ENCODE data around the gene PROZ.
"Not testable (repeated sequence)": the region's sequence is repeated elsewhere in the genome, so short reads cannot be mapped to it uniquely, and the experiment has no call there.

Gene PROZ

DNA sequence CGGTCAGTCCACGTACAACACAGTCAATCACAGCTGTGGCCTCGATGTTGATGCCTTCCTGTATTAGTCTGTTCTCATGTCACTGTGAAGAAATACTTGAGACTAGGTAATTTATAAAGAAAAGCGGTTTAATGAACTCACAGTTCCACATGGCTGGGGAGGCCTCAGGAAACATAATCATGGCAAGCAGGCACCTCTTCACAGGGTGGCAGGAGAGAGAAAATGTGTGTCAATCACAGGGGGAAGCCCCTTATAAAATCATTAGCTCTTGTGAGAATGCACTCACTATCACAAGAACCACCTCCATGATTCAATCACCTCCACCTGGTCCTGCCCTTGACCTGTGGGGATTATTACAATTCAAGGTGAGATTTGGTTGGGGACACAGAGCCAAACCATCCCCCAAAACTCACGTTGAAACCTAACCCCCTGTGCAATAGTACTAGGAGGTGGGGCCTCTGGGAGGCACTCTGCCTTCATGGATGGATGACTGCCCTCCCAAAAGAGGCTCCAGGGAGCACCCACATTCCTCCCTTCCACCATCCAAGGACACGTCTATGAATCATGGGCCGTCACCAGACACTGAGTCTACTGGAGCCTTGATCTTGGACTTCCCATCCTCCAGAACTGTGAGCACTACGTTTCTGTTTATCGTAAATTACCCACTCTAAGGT is 2.3 kb upstream of the PROZ start:
- DNase-seq (ENCODE audit: low spot score): no peak

DNA sequence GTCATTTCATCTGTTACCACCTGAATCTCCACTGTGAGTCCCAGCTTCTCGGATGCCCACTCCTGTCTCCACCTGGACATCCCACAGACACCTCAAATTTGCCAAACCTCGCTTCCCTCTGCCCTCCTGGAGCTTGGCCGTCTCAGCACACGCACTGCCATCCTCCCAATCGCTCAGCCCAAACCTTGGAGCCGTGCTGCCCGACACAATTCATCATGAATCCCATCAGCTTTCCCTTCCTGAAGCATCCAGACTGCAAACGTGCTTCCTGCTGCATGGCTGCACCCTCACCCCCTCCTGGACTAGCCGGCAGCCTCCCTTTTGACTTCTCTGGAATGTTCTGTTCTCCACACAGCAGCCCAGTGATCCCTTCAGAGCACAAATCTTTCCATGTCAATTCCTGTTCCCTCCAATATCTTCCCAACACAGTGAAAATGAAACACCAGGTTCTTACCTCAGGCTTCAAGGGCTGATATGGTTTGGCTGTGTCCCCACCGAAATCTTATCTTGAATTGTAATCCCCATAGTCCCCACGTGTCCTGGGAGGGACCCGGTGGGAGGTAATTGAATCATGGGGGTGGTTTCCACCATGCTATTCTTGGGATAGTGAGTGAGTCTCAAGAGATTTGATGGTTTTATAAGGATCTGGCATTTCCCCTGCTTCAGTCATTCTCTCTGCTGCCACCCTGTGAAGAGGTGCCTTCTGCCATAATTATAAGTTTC is 1.1 kb upstream of the PROZ start:
- DNase-seq (ENCODE audit: low spot score): no peak

DNA sequence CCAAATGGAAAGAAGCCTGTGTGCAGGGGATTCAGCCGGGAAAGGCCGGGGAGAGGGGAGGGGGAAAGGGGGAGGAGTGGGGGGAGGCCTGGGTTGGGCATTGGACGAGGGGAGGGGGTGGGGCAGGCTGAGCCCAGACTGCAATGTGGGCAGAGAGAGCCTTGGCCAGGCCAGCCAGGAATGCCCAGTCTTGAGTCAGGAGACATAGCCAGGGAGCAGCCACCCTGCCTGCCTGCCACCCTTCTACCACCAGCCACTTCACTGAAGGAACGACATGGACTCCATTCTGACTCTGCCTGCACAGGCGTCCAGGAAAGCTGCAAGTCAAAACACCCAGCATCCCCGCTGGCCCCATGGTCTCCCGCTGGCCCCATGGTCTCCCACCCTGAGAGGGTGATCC is 498 bp downstream of the PROZ start:
- no peak for DNase-seq (ENCODE audit: low spot score)

DNA sequence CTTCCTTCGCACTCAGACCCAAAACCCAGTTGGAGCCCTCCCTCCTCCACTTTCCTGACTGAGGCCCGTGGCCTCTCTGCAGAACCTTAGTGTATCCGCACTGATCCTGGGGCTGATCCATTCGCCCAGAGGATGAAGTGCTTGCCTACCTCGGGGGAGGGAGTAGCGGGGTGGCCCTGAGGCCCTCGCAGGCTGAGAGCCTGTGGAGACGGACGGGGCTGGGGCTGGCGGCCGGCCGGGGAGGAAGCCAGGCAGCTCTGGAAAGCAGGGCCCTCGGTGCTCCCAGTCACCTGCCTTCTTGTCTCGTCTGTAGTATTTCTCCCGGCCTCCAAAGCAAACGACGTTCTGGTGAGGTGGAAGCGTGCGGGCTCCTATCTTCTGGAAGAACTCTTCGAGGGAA is 1.3 kb downstream of the PROZ start:
- no peak for DNase-seq (ENCODE audit: low spot score)

DNA sequence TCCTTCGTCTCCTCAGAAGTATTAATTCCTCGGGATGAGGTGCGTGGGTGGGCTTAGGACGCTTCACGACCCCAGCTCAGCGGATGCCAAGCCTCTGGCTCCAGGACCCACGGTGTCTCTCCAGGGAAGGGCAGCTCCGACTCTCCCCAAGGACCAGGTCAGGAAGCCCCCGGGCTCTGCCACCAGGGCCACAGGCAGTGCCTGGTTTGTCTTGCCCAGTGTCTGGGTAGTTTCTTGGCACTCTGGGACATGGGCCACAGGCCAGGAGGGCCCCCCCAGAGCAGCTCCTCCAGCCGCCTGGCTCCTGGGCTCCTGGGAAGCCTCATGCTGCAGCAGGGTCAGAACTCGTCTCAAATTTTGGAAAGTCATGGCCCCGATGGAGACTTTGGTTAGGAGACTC is 2.5 kb downstream of the PROZ start:
- DNase-seq (ENCODE audit: low spot score): no peak

DNA sequence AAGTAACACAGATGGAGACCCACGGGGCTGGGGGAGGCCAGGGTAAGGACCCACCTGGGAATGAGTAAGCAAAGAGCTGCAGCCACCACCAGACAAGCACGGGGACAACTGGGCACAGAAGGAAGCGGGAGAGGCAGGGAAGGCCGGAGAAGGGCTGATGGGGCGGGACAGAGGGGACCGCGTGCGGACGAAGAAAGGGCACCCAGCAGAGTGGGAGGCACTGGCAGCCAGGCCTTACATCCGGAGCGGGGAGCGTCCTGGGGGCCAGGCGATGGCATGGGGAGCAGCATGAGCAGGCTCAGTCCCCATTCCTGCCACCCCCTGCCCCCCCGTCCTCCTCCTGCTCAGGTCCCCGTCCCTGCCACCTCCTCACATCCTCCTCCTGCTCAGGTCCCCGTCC is 3.0 kb downstream of the PROZ start:
- no peak for DNase-seq (ENCODE audit: low spot score)

DNA sequence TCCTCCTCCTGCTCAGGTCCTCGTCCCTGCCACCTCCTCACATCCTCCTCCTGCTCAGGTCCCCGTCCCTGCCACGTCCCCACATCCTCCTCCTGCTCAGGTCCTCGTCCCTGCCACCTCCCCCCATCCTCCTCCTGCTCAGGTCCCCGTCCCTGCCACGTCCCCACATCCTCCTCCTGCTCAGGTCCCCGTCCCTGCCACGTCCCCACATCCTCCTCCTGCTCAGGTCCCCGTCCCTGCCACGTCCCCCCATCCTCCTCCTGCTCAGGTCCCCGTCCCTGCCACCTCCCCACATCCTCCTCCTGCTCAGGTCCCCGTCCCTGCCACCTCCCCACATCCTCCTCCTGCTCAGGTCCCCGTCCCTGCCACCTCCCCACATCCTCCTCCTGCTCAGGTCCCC is 3.5 kb downstream of the PROZ start:
- DNase-seq (ENCODE audit: low spot score): not testable (repeated sequence)

DNA sequence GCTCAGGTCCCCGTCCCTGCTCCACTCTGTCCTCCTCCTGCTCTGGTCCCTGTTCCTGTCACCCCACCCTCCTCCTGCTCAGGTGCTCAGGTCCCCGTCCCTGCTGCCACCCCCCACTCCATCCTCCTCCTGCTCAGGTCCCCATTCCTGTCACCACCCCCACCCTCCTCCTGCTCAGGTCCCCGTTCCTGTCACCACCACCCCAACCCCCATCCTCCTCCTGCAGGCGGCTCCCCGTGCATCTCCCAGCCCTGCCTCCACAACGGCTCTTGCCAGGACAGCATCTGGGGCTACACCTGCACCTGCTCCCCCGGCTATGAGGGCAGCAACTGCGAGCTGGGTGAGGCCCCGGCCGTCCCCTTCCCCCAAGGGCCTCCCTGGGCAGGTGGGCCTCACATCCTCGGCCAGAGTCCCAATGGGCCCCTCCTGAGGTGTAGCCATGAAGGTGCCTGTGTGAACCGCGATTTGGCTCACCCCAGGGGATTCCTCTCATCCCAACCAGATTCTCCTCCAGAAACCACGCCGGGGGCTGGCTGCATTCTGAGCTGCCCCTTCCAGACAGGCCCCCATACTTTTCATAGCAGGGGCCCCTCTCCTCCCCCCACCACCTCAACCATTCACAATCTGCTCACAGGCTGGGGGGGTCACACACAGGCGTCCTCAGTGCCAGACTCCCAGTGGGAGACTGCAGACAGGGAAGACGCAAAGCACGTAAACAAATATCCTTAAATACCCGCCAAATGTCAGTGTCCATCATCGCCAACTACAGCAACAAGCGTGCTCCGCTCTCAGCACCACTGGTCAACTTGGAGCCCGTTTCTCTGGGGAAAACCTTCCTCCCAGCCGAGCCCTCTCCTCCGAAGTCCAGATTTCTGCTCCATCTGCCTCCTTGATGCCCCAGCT is 4.6 kb downstream of the PROZ start:
- DNase-seq (ENCODE audit: low spot score): no peak

DNA sequence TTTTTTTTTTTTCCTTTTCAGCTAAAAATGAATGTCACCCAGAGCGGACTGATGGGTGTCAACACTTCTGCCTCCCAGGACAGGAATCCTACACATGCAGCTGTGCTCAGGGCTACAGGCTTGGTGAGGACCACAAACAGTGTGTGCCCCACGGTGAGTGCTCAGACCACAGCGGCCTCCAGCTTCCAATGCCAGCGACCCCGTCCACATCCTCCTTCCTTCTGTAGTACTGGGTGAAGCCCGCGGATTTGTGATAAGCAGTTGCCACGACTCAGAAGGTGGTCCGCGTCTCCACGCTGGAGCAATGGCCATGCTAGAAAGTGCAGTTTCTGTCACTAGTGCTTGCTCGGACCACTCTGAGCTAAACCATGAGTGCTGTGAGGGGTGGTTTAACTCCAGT is 6.0 kb downstream of the PROZ start:
- DNase-seq (ENCODE audit: low spot score): no peak

DNA sequence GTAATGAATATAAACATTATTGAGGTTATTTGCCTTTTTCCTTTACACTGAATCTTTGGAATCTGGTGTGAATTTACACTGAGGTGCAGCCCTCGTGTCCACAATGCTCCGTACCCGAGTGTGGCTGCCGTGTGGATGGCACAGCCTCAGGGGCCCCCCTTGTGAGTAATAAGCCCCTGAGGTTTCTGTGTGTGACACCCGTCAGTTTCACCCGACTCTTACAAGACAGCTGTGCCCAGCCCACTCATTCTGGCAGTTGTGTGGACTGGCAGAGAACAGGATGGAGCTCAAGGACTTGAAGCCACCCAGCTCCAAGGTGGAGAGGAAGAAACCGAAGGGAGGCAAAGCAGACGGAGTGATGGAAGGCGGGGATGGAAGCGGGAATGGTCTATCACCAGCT is 7.8 kb downstream of the PROZ start:
- DNase-seq (ENCODE audit: low spot score): no peak

DNA sequence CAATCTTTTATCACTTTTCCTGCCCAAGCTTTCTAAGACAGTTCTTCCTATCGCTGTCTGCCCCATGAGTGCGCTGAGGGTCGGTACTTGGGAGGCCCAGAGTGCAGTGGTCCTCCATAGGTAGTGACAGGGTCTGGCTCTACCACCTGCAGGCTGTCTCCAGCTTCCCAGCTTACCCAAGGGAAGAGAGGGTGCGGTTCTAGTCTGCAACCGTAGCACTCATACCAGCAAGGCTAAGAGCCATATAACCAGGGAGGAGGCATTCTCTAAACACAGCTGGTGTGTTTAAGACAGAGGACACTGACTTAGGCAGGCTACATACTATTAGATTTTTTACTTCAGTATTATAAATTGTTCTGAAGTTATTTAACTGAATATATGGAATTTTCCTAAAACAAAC is 8.2 kb downstream of the PROZ start:
- no peak for DNase-seq (ENCODE audit: low spot score)

DNA sequence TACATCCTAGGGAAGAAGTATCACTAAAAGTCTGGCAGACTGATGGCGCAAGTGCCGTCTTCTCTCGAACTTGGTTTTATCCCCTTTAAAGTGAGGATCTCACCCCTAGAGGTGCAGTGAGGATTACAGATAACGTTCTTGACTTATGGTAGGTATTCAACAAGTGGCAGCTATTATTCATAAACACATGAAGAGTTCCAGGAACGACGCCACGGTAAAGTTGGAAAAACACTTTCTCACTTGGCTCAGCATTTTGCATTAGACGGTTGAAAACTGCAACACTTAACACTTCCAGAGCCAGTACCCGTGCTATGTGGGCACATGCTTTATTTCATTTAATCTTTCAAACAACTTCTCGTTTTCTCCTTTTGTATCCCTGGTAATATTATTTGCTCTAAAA is 8.7 kb downstream of the PROZ start:
- no peak for DNase-seq (ENCODE audit: low spot score)

DNA sequence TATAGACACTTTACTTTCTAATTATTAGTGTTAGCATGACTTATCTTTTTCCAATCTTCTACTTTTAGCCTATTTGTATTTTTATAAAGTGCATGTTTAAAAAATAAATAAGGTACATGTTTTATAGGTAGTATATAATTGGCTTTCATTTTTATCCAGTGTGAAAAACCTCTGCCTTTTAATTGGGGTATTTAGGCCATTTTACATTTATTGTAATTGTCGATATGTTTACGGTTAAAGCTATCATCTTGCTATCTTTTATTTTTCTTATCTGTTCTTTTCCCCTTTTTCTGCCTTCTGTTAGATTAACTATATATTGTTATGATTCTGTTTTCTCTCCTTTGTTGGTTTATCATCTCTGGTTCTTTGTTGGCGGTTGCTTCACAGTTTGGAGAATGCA is 9.1 kb downstream of the PROZ start:
- DNase-seq (ENCODE audit: low spot score): no peak

DNA sequence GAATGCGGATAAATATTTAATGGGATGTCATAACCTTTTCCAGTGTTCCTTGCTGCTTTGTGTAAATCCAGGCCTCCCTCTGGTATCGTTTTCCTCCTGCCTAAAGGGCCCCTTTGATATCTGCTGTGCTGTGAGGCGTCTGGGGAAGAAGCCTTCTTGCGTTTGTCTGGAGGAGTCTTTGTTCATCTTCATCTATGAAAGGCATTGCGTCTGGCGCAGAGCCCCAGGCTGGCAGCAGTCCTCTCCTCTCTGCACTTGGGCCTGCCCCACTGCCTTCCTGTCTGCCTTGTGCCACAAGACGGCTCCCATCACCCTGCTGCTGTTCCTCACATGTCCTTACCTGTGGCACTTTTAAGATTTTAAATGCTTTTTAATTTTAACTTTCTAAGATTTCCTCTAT is 9.8 kb downstream of the PROZ start:
- DNase-seq (ENCODE audit: low spot score): no peak

DNA sequence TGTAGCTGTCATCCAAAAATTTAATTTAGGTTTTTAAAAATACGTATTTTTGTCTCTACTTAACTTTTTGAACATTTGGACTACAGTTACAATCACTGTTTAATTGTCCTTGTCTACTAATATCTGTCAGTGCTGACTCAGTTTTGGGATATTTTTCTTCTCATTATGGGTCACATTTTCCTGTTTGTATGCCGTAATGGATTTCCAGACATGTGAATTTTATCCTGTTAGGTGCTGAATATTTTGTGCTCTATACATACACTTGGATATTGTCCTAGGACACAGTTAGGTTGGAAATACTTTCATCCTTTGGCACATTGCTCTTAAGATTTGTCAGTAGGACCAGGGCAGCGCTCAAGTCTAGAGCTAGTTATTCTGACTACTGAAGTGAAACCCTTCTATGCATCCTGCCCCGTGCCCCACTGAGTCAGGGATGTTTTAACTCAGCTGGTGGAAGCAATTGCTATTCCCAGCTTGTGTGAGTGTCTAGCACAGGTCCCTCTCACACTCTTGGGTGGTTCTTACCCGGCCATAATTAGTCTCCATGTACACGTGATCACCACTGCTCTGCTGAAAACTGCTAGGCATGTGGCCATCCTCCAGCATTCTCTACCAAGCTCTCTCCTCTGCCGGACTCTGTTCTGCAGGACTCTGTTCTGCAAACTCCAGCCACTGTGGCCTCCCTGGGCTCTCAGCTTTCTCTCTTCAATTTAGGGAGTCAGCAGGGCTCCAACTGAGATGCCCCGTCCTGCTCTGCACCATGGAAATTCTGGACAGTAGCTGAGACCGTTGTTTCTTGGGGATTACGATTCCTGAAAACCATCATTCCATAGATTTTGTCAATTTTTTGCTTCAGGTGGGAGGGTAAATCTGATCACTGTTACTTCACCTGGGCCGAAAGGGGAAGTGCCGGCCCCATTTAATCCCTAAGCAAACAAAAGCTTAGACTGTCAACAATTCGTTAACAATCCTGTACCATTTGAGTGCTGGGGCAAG is 11.1 kb downstream of the PROZ start:
- no peak for DNase-seq (ENCODE audit: low spot score)

DNA sequence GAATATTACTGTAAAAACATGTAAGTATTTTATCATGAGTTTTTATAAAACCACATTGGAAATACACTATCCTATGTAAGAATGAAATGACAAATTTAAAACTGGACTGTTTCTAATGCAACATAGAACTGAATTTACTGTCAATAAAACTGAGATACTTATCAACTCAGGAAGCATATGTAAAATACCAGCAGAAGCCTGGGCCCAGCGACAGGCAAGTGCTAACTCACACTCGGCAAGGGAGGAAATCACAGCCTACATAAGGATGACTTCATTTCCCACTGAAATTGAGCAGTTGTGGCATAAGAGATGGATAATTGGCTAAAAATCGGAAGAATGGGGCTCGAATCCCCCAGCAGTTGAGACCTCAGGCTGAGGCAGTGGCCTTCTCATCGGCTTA is 12.1 kb downstream of the PROZ start:
- DNase-seq (ENCODE audit: low spot score): no peak

DNA sequence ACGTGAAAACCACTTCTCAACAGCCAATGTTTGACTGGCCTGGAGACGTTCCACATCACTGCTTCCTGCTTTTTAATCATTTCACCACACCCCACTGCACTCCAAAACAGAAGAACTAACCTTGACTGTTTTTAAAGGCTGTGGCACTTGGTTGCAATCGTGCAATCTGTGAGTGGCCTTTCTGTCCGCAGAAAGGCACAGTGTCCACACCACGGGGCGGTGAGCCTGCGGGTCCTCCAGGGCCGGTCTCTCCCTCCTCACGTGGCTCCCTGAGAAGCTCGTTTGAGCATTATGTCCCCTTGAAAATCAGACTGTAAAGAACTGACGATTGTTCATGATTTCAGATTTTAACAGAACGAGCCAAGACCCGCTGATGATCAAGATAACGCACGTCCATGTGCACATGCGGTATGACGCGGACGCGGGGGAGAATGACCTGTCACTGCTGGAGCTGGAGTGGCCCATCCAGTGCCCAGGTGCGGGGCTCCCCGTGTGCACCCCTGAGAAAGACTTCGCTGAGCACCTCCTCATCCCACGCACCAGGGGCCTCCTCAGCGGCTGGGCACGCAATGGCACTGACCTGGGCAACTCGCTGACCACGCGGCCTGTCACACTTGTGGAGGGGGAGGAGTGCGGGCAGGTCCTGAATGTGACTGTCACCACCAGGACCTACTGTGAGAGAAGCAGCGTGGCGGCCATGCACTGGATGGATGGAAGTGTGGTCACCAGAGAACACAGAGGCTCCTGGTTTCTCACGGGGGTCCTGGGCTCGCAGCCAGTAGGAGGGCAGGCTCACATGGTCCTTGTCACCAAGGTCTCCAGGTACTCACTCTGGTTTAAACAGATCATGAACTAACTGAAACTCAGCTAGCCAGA is 13.0 kb downstream of the PROZ start:
- no peak for DNase-seq (ENCODE audit: low spot score)

DNA sequence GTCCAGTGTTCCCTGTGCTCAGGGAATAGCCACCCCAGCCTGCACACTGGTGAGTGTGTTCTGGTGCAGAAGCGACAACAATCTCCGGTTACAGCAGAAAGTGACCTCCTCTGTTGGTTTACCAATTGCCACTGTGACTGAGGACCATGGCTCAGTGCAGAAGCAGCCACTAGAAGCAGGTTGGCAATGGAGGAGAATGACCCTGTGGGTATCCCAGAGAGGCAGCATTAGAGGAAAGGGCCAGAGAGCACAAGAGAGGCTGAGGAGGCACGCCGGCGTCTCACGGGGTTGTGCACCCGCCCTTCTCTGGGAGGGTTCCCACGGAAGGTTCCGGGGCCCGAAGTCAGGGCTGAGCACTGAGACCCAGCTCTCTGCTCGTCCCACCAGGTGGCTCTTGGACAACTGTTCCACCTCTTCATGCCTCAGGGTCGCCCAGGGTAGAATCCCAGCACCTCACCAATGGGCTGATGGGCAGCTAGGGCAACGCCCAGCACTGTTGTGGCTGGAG is 14.0 kb downstream of the PROZ start:
- no peak for DNase-seq (ENCODE audit: low spot score)

DNA sequence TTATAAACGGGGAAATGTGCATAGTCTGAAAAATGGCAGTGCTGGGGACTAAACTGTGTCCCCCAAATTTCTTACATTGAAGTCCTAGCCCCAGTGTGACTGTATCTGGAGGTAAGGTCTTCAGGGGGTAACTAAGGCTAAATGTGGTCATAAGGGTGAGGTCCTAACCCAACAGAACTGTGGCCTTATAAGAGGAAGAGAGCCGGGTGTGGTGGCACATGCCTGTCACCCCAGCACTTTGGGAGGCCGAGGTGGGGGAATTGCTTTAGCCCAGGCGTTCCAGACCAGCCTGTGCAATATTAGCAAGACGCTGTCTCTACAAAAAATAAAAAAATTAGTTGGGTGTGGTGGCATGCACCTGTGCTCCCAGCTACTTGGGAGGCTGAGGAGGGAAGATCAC is 17.8 kb downstream of the PROZ start:
- no peak for DNase-seq (ENCODE audit: low spot score)

DNA sequence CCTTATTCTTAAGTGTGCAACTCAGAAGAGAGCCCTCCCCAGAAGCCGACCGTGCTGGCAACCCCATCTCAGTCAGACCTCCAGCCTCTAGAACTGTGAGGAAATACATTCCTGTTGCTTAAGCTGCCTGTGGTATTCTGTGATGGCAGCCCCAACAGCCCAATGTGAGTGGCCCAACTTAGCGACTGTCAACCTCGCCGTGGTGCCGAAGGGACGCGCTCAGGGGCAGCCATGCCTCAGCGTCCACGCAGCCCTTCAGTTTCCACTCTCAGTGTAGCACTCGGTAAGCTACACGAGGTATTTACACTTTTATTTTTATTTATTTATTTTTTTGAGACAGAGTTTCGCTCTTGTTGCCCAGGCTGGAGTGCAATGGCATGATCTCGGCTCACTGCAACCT is 18.4 kb downstream of the PROZ start:
- no peak for DNase-seq (ENCODE audit: low spot score)

Data from germinal center (tissue), 1 donor.